GM20000 (cell line): Measurements from ENCODE around the gene TYR.
"Not testable (repeated sequence)": the region's sequence is repeated elsewhere in the genome, so short reads cannot be mapped to it uniquely, and the experiment has no call there.

Experiments used
- DNase-seq: peaks from one replicate; pipeline ENCODE4 v3.0.0; 2012; ENCODE audit warnings: low spot score
- CTCF ChIP-seq: IDR thresholded peaks from 2 replicates; pipeline ENCODE4 v1.5.1; 2012; ENCODE audit warnings: mild to moderate bottlenecking, control low read depth; ENCODE audit errors: extremely low read depth, missing control alignments

The TYR gene

DNA sequence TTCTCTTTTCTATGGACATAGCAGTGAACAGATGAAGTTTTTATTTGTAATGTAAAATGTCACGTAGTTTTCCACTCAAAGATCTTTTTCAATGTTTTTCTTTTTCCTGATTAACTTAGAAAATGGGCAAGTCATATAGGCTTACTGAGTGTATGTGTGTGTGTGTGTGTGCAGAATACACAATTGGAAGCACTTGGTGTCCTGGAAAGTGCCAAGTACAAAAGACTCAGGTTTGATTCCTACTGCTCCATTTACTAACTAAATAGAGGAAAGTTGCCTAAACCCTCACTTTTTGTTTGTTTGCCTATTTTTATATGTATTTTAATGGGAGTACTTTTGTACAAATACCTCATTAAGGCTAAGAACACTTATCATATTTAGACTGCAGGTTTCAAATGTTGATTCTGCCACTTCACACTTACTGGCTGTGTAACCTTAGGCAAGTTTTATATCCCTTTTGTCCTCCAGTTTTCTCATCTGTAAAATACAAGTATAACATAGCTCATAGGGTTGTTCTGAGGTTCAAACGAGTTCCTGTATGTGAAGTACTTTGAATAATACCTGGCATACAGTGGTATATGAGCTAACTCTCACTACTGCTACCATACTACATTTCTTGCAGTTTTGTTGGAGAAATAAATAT is 90.1 kb downstream of the TYR start:
- no peak for DNase-seq
- TF ChIP-seq CTCF: no peak

- DNase-seq: not testable (repeated sequence)
Measured at GRCh38 chr11:89272540-89273088, 94.9 kb downstream of the TYR start.

- not testable (repeated sequence) for DNase-seq
Measured at GRCh38 chr11:89273220-89273619, 95.5 kb downstream of the TYR start.

GRCh38 chr11:89275966-89276365 is 98.3 kb downstream of the TYR start:
- TF ChIP-seq CTCF: no peak
- DNase-seq: no peak

DNA sequence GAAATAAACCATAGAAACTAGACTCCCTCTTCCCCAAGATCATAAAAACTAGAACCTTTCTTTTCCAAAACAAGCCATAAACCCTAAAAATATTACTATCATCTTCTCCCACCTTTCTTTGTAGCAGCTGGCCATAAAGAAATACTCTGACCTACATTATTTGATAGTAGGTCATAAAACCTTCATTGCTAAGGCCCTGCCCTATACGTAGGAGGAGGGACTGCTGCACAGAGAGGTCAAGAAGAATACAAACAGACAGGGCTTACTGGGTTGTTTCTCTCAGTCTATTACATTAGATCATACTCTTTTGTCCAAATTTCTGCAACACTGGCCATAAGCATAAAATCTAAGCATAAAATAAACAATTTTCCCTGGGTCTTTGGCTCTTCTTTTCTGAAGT is 101.5 kb downstream of the TYR start:
- DNase-seq: no peak
- TF ChIP-seq CTCF: no peak

GRCh38 chr11:89281032-89281677 is 103.5 kb downstream of the TYR start:
- DNase-seq: not testable (repeated sequence)

DNA sequence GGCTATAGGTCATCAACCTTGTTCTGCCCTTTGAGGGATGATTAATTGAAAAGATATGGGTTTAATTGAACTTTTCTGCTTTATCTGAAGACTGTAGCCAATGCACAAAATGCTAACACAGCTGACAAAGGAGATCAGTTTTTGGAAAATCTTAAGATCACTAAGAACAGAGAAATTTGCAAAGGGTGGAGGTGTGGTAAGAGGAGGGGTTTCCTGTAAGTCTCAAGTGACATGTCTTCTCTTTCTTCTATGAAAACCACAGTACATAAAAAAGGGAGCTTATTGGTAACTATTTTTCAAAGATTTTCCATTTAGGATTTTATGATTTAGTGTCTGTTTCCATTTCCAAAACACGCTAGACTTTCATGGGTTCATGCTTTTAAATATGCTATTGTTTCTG is 108.9 kb downstream of the TYR start:
- DNase-seq: not testable (repeated sequence)

DNA sequence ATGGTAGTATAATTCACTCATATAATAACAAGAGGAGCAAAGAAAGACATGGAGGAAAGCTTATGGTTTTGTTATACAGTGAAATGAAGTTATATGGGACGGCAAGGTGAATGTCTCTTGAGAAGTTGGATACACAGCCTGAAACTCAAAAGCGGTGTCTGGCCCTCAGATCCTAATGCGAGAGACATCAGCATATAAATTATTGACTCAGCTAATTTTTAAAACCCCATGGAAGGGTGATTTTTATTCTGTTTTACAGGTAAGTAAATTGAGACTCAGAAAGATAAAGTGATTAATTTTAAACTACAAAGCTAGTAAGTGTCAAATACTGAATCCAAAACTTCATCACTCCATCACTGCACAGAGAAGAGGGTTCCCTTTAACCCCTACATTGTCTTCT is 110.3 kb downstream of the TYR start:
- DNase-seq: not testable (repeated sequence)

GRCh38 chr11:89293965-89294679 is 116.4 kb downstream of the TYR start:
- no peak for TF ChIP-seq CTCF
- no peak for DNase-seq

- not testable (repeated sequence) for DNase-seq
Measured at GRCh38 chr11:89295023-89295422, 117.3 kb downstream of the TYR start.

- not testable (repeated sequence) for DNase-seq
Measured at GRCh38 chr11:89303029-89303428, 125.4 kb downstream of the TYR start.

GRCh38 chr11:89308272-89308671 is 130.6 kb downstream of the TYR start:
- DNase-seq: not testable (repeated sequence)

DNA sequence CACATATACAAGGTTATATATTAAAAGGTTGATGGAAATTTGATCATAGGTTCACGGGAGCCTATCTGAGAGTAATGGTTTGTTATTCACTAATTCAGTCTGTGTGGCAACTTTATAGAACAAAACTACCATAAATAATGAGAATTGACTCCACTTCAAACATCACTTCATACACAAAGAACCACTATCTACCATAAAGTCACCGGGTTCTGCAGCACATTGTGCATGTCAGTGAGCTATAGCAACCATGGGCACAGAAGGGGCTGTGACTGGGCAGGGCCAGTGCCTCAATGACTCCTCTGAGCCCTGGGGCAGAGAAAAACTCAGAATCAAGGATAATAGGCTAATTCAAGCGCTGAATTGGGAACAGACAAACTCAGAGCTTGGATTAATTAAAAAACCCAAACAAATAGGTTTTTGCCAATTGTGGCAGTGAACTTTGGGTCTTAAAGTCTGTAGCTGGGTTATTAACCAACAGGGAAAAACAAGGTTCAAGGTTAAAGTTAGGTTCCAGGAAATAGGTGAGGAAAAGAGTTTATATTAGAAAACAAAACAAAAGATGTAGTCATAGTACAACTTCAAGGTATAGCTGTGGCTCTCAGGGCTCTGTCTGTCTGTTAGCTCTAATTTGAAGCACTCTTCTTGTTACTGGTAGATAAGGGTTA is 131.8 kb downstream of the TYR start:
- DNase-seq: not testable (repeated sequence)

DNA sequence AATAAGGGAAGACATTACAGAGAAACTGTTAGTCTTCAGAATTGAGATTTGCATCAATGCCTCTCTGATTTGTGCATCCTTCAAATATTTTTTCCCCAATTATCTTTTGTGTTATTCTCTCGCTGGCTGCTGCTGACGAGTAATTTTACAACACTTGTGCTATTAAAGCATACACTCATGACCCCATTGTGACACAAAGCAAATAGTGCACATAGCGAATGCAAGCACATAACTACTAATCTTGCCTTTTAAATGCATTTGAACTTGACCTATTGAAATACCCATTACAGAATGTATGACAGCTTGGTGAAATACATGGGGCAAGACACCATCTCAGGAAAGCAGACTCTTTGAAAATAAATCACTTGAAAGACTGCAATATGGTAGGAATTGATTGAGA is 132.9 kb downstream of the TYR start:
- DNase-seq: not testable (repeated sequence)
